H1 (cell line): ENCODE measurements around the gene ENPP4. TPM values are rescaled to one million over a fixed set of nuclear protein-coding genes. Genes with fewer than 3 reads are reported as not detected.

ENCODE experiments used
- CTCF ChIA-PET: fragments of 300-600 bp; sonication (Branson Sonifier 250); formaldehyde crosslinking; loops from one replicate; lab custom pipeline; 2021; ENCODE audit not compliant: partially characterized antibody; lab: Charles Lee
- POLR2A ChIA-PET: fragments of 300-600 bp; sonication (Branson Sonifier 250); formaldehyde crosslinking; loops from one replicate; lab custom pipeline; 2021; ENCODE audit warnings: inconsistent platforms; ENCODE audit not compliant: partially characterized antibody; lab: Charles Lee
- DNase-seq, 2 experiments: peaks; one replicate each; pipeline versions ENCODE4 v3.0.0 to v3.0.0-alpha.2; 2010 to 2022; ENCODE audit warnings: low spot score in 2 of 2, low read depth in 1 of 2, mixed read lengths in 1 of 2
- FAIRE-seq: peaks from 2 replicates; lab custom pipeline; 2011; peaks lifted over from hg19 to GRCh38; lab: Jason Lieb, UNC
- H2AFZ ChIP-seq: 2 replicates; pipeline ENCODE4 v1.8.1; 2012; ENCODE audit warnings: low read length, inconsistent platforms
- H2AK5ac ChIP-seq: 2 replicates; pipeline ENCODE4 v1.6.1; 2013; ENCODE audit warnings: low read depth, low read length
- H2BK120ac ChIP-seq: replicated peaks from 2 replicates; pipeline ENCODE3; 2013; ENCODE audit warnings: low read depth, low read length, inconsistent platforms
- H2BK12ac ChIP-seq: 2 replicates; pipeline ENCODE4 v1.6.1; 2013; ENCODE audit warnings: low read depth, low read length
- H2BK15ac ChIP-seq: 2 replicates; pipeline ENCODE4 v1.6.1; 2013; ENCODE audit warnings: low read length
- H2BK20ac ChIP-seq: 2 replicates; pipeline ENCODE4 v1.6.1; 2013; ENCODE audit warnings: low read length
- H2BK5ac ChIP-seq: 2 replicates; pipeline ENCODE4 v1.6.1; 2013; ENCODE audit warnings: low read depth, low read length
- H3K14ac ChIP-seq: 2 replicates; pipeline ENCODE4 v1.6.1; 2013; ENCODE audit warnings: inconsistent platforms; ENCODE audit not compliant: insufficient read length
- H3K18ac ChIP-seq: 2 replicates; pipeline ENCODE4 v1.6.1; 2013; ENCODE audit warnings: low read length; ENCODE audit errors: extremely low read depth
- H3K23ac ChIP-seq: 2 replicates; pipeline ENCODE4 v1.6.1; 2013; ENCODE audit warnings: inconsistent platforms; ENCODE audit not compliant: insufficient read length
- H3K23me2 ChIP-seq: 2 replicates; pipeline ENCODE4 v1.6.1; 2013; ENCODE audit warnings: low read depth, low read length
- H3K27ac ChIP-seq: 2 replicates; pipeline ENCODE4 v1.6.1; 2011; ENCODE audit warnings: low read depth, low read length, inconsistent platforms
- H3K27me3 ChIP-seq, 4 experiments: replicated peaks in 1 of 4; 1 replicate in 1 of 4; 2 replicates in 3 of 4; pipeline versions ENCODE4 v1.6.1 to v1.8.1; 2011 to 2013; ENCODE audit warnings: low read length in 3 of 4, mild to moderate bottlenecking in 3 of 4, inconsistent platforms in 2 of 4, mixed read lengths in 2 of 4, moderate library complexity in 1 of 4; ENCODE audit not compliant: control insufficient read depth in 3 of 4, insufficient read depth in 3 of 4; ENCODE audit errors: extremely low read depth in 1 of 4
- H3K36me3 ChIP-seq, 4 experiments: 2 replicates each; pipeline versions ENCODE4 v1.6.1 to v1.8.1; 2011 to 2013; ENCODE audit warnings: mild to moderate bottlenecking in 4 of 4, low read length in 3 of 4, moderate library complexity in 2 of 4, control low read depth in 1 of 4, inconsistent platforms in 1 of 4; ENCODE audit not compliant: insufficient read depth in 4 of 4, control insufficient read depth in 2 of 4
- H3K4ac ChIP-seq: replicated peaks from 2 replicates; pipeline ENCODE3; 2013; ENCODE audit warnings: low read length, low read depth, mixed read lengths, inconsistent platforms; ENCODE audit not compliant: insufficient read length
- H3K4me1 ChIP-seq, 4 experiments: replicated peaks in 1 of 4; 1 replicate in 1 of 4; 2 replicates in 3 of 4; pipeline versions ENCODE4 v1.6.1 to v1.8.1; 2011 to 2013; ENCODE audit warnings: low read length in 3 of 4, inconsistent platforms in 2 of 4, mixed read lengths in 1 of 4; ENCODE audit not compliant: insufficient read depth in 4 of 4, control insufficient read depth in 3 of 4
- H3K4me2 ChIP-seq, 2 experiments: 2 replicates each; pipeline versions ENCODE4 v1.6.1 to v1.8.1; 2011 to 2013; ENCODE audit warnings: low read depth in 2 of 2, low read length in 2 of 2, control low read depth in 1 of 2, inconsistent platforms in 1 of 2, mild to moderate bottlenecking in 1 of 2; ENCODE audit not compliant: insufficient read depth in 1 of 2
- H3K4me3 ChIP-seq, 4 experiments: fragments of 200-600, 300-600 bp in 1 of 4; sonication (generic), shearing (Covaris generic), sonication (Bioruptor Twin) in 1 of 4; 2 replicates each; pipeline versions ENCODE4 v1.5.1 to v1.8.1; 2011 to 2016; ENCODE audit warnings: low read length in 4 of 4, low read depth in 3 of 4, control low read depth in 2 of 4, inconsistent platforms in 2 of 4, mild to moderate bottlenecking in 2 of 4, mixed read lengths in 1 of 4, moderate library complexity in 1 of 4; ENCODE audit not compliant: insufficient read depth in 2 of 4; ENCODE audit errors: extremely low read depth in 1 of 4
- H3K56ac ChIP-seq: replicated peaks from 2 replicates; pipeline ENCODE3; 2013; ENCODE audit warnings: low read depth, mild to moderate bottlenecking, mixed read lengths, low read length, inconsistent platforms; ENCODE audit not compliant: insufficient read length
- H3K79me1 ChIP-seq: 2 replicates; pipeline ENCODE4 v1.6.1; 2013; ENCODE audit warnings: low read depth, low read length, control low read depth
- H3K79me2 ChIP-seq, 2 experiments: 2 replicates each; pipeline versions ENCODE4 v1.6.1 to v1.8.1; 2012 to 2013; ENCODE audit warnings: low read length in 2 of 2, mild to moderate bottlenecking in 2 of 2, inconsistent platforms in 1 of 2; ENCODE audit not compliant: insufficient read depth in 2 of 2, control insufficient read depth in 1 of 2
- H3K9ac ChIP-seq, 4 experiments: replicated peaks in 1 of 4; 1 replicate in 1 of 4; 2 replicates in 3 of 4; pipeline versions ENCODE4 v1.6.1 to v1.8.1; 2011 to 2013; ENCODE audit warnings: low read depth in 3 of 4, low read length in 3 of 4, control low read depth in 2 of 4, mild to moderate bottlenecking in 2 of 4, moderate library complexity in 2 of 4, inconsistent platforms in 1 of 4; ENCODE audit errors: extremely low read depth in 1 of 4
- H3K9me3 ChIP-seq, 2 experiments: 2 replicates each; pipeline versions ENCODE4 v1.6.1 to v1.8.1; 2012 to 2013; ENCODE audit warnings: mild to moderate bottlenecking in 2 of 2, moderate library complexity in 2 of 2, control low read depth in 1 of 2, inconsistent platforms in 1 of 2, low read depth in 1 of 2, low read length in 1 of 2, mixed read lengths in 1 of 2; ENCODE audit not compliant: insufficient read depth in 2 of 2
- H4K20me1 ChIP-seq, 2 experiments: replicated peaks in 1 of 2; 2 replicates each; pipeline versions ENCODE3 to v1.8.1; 2011 to 2013; ENCODE audit warnings: inconsistent platforms in 2 of 2, low read length in 2 of 2, mild to moderate bottlenecking in 1 of 2; ENCODE audit not compliant: insufficient read depth in 2 of 2, control insufficient read depth in 1 of 2
- H4K5ac ChIP-seq: 2 replicates; pipeline ENCODE4 v1.6.1; 2013; ENCODE audit warnings: low read length, low read depth, mixed read lengths, inconsistent platforms; ENCODE audit not compliant: insufficient read length
- H4K8ac ChIP-seq: 2 replicates; pipeline ENCODE4 v1.8.0; 2013; ENCODE audit warnings: mild to moderate bottlenecking, moderate library complexity, low read length, inconsistent platforms; ENCODE audit not compliant: insufficient read depth; ENCODE audit errors: extremely low read depth
- H4K91ac ChIP-seq: replicated peaks from 2 replicates; pipeline ENCODE3; 2013; ENCODE audit warnings: low read length, mixed read lengths, inconsistent platforms; ENCODE audit not compliant: insufficient read length
- KDM5A ChIP-seq: fragments of 200-600 bp; IDR thresholded peaks from 2 replicates; pipeline ENCODE4 v1.7.1; 2012; ENCODE audit warnings: mild to moderate bottlenecking, low read length, inconsistent platforms, mixed read lengths
- WGBS, 2 experiments: shearing (Covaris generic) in 1 of 2; methylation state at CpG; one replicate each; pipeline versions ENCODE4 v1.1.6 to v1.1.7; 2013 to 2015; ENCODE audit warnings: low lambda C conversion rate in 2 of 2, mixed read lengths in 2 of 2, inconsistent platforms in 1 of 2, low coverage in 1 of 2, missing lambda C conversion rate in 1 of 2; ENCODE audit not compliant: insufficient replicate concordance in 2 of 2, insufficient coverage in 1 of 2, insufficient read length in 1 of 2; ENCODE audit errors: extremely low coverage in 1 of 2, missing lambda C conversion rate in 1 of 2; 5-methylcytosine and 5-hydroxymethylcytosine counted together
- polyA plus RNA-seq, 7 experiments: library from polyadenylated mRNA; depleted of rRNA in 3 of 7; stranded (reverse) in 5 of 7; unstranded in 2 of 7; fragments of >200 nt in 5 of 7; fragments of 200-250 nt in 2 of 7; gene quantifications; 1 replicate in 5 of 7; 2 replicates in 1 of 7; 4 replicates in 1 of 7; pipeline versions ENCODE4 v1.2.1 to v1.2.3, GENCODE V29; 2011 to 2013; ENCODE audit warnings: missing spikeins in 2 of 7, mixed read lengths in 2 of 7
- total RNA-seq: library from RNA; stranded (reverse); fragmentation: NEBNext Ultra II Directional; extraction: Animal tissue kit (Norgen Biotek cat#: 25700); gene quantifications from 2 replicates; pipeline ENCODE4 v1.2.1, GENCODE V29; 2021

ENPP4 gene
- total and polyA plus RNA-seq, 2 of the 8 experiments (the other 6 are each of a cell fraction or from before 2014, with no cell fraction given), result 2.0 to 4.4 TPM

DNA sequence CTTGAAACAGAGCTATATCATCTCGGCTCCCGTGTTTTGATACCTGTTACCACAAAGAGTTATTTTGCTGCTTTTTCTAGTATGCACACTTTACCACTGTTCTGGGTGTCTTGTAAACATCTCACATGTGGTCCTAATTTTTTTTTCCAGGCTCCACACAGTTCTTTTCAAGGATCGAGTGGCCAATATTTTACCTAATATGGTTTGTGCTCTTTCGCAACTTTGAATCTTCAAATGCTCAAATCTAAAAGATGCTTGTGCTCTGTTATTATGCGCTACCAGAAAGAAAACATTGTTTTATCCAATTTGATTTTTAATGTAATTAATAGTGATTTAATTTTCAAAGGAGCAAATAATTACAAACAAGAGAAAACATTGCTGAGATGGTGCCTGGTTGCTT is 30.3 kb downstream of the ENPP4 start:
- Histone ChIP-seq H3K79me1 (no peaks in the 10 kb centered on the region), H2BK120ac (no peak overlapping the region), H3K27me3 (no peaks in the 10 kb centered on the region), H3K18ac (no peak overlapping the region), H3K79me2 (no peaks in the 10 kb centered on the region), H3K4ac (no peak overlapping the region), H3K4me3 (no peak overlapping the region), H3K4me2 (no peak overlapping the region), H2AFZ (no peak overlapping the region), H4K5ac (no peak overlapping the region), H4K8ac (no peak overlapping the region), H2BK12ac (no peak overlapping the region), H3K9ac (no peak overlapping the region), H3K9me3 (no peaks in the 10 kb centered on the region; a peak in 1 of 4 replicates), H3K36me3 (peaks cover 0 to 24% (median 11%) of the 10 kb centered on the region in 4 experiments; a peak in 4 of 8 replicates), H3K56ac (no peak overlapping the region), H4K20me1 (no peaks in the 10 kb centered on the region), H4K91ac (no peak overlapping the region), H3K14ac (no peak overlapping the region), H2BK5ac (no peak overlapping the region), H3K23ac (no peak overlapping the region), H2BK20ac (no peak overlapping the region), H2BK15ac (no peak overlapping the region), H2AK5ac (no peak overlapping the region), H3K4me1 (no peaks in the 10 kb centered on the region), H3K27ac (no peak overlapping the region), H3K23me2 (no peaks in the 10 kb centered on the region)
- ChIA-PET CTCF (no interaction called here), POLR2A (interaction anchor here (0.8 kb wide), 1 partner anchor 726 kb away, joined by 3 read pairs; no protein-coding TSS in a partner anchor)
- no peak for FAIRE-seq
- DNase-seq, result no peak
- 93% methylated on average over 5 of the region's 5 CpGs; no CpG with 5 or more reads in 1 of the 2 experiments for WGBS, 2 experiments
- no peak for TF ChIP-seq KDM5A
